Natural killer cell treated with Interleukin-12 subunit alpha and Interleukin-12 subunit beta and Interleukin-15 and Interleukin-18, amount 100 ng/mL, for 72 hours (primary cell): Measurements from ENCODE around the gene LRRC75A. TPM values are rescaled to one million over a fixed set of nuclear protein-coding genes. Genes with fewer than 3 reads are reported as not detected.
"Not testable (repeated sequence)": the region's sequence is repeated elsewhere in the genome, so short reads cannot be mapped to it uniquely, and the experiment has no call there.

Source experiments
- ATAC-seq, 2 donors: fragments of 150-1000 bp; cut with Tn5 transposase in 1 of 2; sonication (Bioruptor Pico), chemical (Tn5 transposase) in 1 of 2; 2 replicates each; pipeline ENCODE4 v1.10.0; 2021
- DNase-seq: peaks from one replicate; pipeline ENCODE4 v3.0.0; 2022; ENCODE audit warnings: low spot score
- H3K27ac Mint-ChIP-seq, 2 donors: 1 replicate in 1 of 2; 2 replicates in 1 of 2; pipeline ENCODE4 v1.8.0; 2022; ENCODE audit warnings: mixed read lengths in 2 of 2, mild to moderate bottlenecking in 1 of 2, moderate library complexity in 1 of 2
- H3K27me3 Mint-ChIP-seq, 2 donors: 1 replicate in 1 of 2; 2 replicates in 1 of 2; pipeline ENCODE4 v1.8.0; 2022; ENCODE audit warnings: mixed read lengths in 2 of 2
- H3K36me3 Mint-ChIP-seq: one replicate; pipeline ENCODE4 v1.8.0; 2022; ENCODE audit warnings: mixed read lengths
- H3K4me1 Mint-ChIP-seq, 2 donors: 1 replicate in 1 of 2; 2 replicates in 1 of 2; pipeline ENCODE4 v1.8.0; 2022; ENCODE audit warnings: low read depth in 2 of 2, mixed read lengths in 2 of 2, mild to moderate bottlenecking in 1 of 2
- H3K4me3 Mint-ChIP-seq: one replicate; pipeline ENCODE4 v1.8.0; 2022; ENCODE audit warnings: mixed read lengths
- H3K9me3 Mint-ChIP-seq: 2 replicates; pipeline ENCODE4 v1.8.0; 2022; ENCODE audit warnings: mixed read lengths
- total RNA-seq, 2 donors: library from RNA; stranded (reverse); gene quantifications; one replicate each; pipeline ENCODE4 v1.2.3, GENCODE V29; 2022

LRRC75A gene, protein sequence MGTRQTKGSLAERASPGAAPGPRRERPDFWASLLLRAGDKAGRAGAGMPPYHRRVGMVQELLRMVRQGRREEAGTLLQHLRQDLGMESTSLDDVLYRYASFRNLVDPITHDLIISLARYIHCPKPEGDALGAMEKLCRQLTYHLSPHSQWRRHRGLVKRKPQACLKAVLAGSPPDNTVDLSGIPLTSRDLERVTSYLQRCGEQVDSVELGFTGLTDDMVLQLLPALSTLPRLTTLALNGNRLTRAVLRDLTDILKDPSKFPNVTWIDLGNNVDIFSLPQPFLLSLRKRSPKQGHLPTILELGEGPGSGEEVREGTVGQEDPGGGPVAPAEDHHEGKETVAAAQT
- total RNA-seq, result 1 to 10 TPM; 1.9 to 2.6 TPM

- Mint-ChIP-seq H3K4me3 (peak within 1 kb of the TSS; percentile 72), H3K4me1 (peaks cover 0 to 4% of the 10 kb centered on the region in 2 donors), H3K36me3 (no peaks in the 10 kb centered on the region), H3K9me3 (no peaks in the 10 kb centered on the region), H3K27me3 (peaks cover 8 to 10% of the 10 kb centered on the region in 2 donors), H3K27ac (no peak within 1 kb of the TSS)
- peak; percentile 90 to 95 for ATAC-seq
- DNase-seq, result peak; percentile 80
Measured at GRCh38 chr17:16491703-16492612, at the start of gene LRRC75A. Gene LRRC75A (minus strand): TSS chr17:16492193. CDS start chr17:16491990, 203 bp downstream.

GRCh38 chr17:16537130-16537458, 45.1 kb upstream of the LRRC75A start:
- Mint-ChIP-seq H3K4me1 (peaks cover 20 to 26% of the 10 kb centered on the region in 2 donors), H3K27me3 (peaks cover 0 to 3% of the 10 kb centered on the region in 2 donors), H3K36me3 (peaks cover 4% of the 10 kb centered on the region), H3K27ac (peak overlapping the region; percentile 91 to 98), H3K4me3 (peak overlapping the region; percentile 95), H3K9me3 (no peaks in the 10 kb centered on the region)
- no peak for DNase-seq
- ATAC-seq, result no peak

GRCh38 chr17:16534236-16534635, 42.2 kb upstream of the LRRC75A start:
- no peak overlapping the region for H3K4me3 Mint-ChIP-seq
- ATAC-seq (no peak), DNase-seq (no peak)
- H3K27ac Mint-ChIP-seq, result peak overlapping the region in 1 of 2 donors; percentile 91
- H3K36me3 Mint-ChIP-seq, result no peaks in the 10 kb centered on the region
- peaks cover 12 to 13% of the 10 kb centered on the region in 2 donors for H3K27me3 Mint-ChIP-seq
- peaks cover 20 to 26% of the 10 kb centered on the region in 2 donors for H3K4me1 Mint-ChIP-seq
- H3K9me3 Mint-ChIP-seq, result no peaks in the 10 kb centered on the region

- DNase-seq (no peak), ATAC-seq (no peak)
- no peak overlapping the region for H3K27ac Mint-ChIP-seq
- H3K27me3 Mint-ChIP-seq, result peaks cover 30 to 46% of the 10 kb centered on the region in 2 donors
- peaks cover 1 to 2% of the 10 kb centered on the region in 2 donors for H3K4me1 Mint-ChIP-seq
- H3K4me3 Mint-ChIP-seq, result no peak overlapping the region
- H3K36me3 Mint-ChIP-seq, result no peaks in the 10 kb centered on the region
- H3K9me3 Mint-ChIP-seq, result no peaks in the 10 kb centered on the region
Measured at GRCh38 chr17:16529906-16530305, 37.9 kb upstream of the LRRC75A start.

DNA sequence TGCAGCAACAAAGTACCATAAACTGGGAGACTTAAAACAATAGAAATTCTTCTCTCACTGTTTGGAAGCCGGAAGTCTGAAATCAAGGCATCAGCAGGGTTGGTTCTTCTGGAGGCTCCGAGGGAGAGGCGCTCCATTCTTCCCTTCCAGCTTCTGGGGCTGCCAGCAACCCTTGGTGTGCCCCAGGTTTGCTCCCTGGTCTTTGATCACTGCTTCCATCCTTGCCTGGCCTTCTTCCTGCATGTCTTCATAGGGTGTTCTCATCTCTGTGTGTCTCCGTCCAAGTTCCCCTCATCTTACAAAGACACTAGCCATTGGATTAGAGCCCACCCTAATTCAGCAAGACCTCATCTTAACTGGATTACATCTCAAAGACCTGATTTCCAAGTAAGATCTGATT, 35.3 kb upstream of the LRRC75A start:
- Mint-ChIP-seq H3K9me3 (no peaks in the 10 kb centered on the region), H3K4me1 (peaks cover 0 to 3% of the 10 kb centered on the region in 2 donors), H3K36me3 (no peaks in the 10 kb centered on the region), H3K27me3 (peaks cover 28 to 46% of the 10 kb centered on the region in 2 donors), H3K27ac (no peak overlapping the region), H3K4me3 (no peak overlapping the region)
- DNase-seq, result no peak
- ATAC-seq, result no peak

- not testable (repeated sequence) for H3K27ac Mint-ChIP-seq, H3K9me3 Mint-ChIP-seq, ATAC-seq, DNase-seq, H3K36me3 Mint-ChIP-seq, H3K4me1 Mint-ChIP-seq, H3K4me3 Mint-ChIP-seq
- H3K27me3 Mint-ChIP-seq, result peaks cover 24 to 45% of the 10 kb centered on the region in 2 donors
Measured at GRCh38 chr17:16525556-16525955, 33.6 kb upstream of the LRRC75A start.

GRCh38 chr17:16521070-16521727, 29.2 kb upstream of the LRRC75A start:
- peak; percentile 82 to 87 for ATAC-seq
- Mint-ChIP-seq H3K4me3 (no peak overlapping the region), H3K4me1 (peaks cover 4 to 6% of the 10 kb centered on the region in 2 donors), H3K27ac (no peak overlapping the region), H3K36me3 (no peaks in the 10 kb centered on the region), H3K9me3 (no peaks in the 10 kb centered on the region), H3K27me3 (peaks cover 20 to 28% of the 10 kb centered on the region in 2 donors)
- DNase-seq, result peak; percentile 65

- Mint-ChIP-seq H3K36me3 (no peaks in the 10 kb centered on the region), H3K4me3 (no peak overlapping the region), H3K27me3 (peaks cover 31 to 45% of the 10 kb centered on the region in 2 donors), H3K4me1 (peaks cover 4 to 5% of the 10 kb centered on the region in 2 donors), H3K27ac (no peak overlapping the region), H3K9me3 (no peaks in the 10 kb centered on the region)
- ATAC-seq (no peak), DNase-seq (no peak)
Measured at GRCh38 chr17:16519021-16519420, 27.0 kb upstream of the LRRC75A start.

GRCh38 chr17:16517477-16517876, 25.5 kb upstream of the LRRC75A start:
- no peaks in the 10 kb centered on the region for H3K36me3 Mint-ChIP-seq
- H3K9me3 Mint-ChIP-seq, result no peaks in the 10 kb centered on the region
- peaks cover 3 to 4% of the 10 kb centered on the region in 2 donors for H3K4me1 Mint-ChIP-seq
- DNase-seq (no peak), ATAC-seq (no peak)
- no peak overlapping the region for H3K4me3 Mint-ChIP-seq
- H3K27ac Mint-ChIP-seq, result no peak overlapping the region
- H3K27me3 Mint-ChIP-seq, result peaks cover 31 to 52% of the 10 kb centered on the region in 2 donors

DNA sequence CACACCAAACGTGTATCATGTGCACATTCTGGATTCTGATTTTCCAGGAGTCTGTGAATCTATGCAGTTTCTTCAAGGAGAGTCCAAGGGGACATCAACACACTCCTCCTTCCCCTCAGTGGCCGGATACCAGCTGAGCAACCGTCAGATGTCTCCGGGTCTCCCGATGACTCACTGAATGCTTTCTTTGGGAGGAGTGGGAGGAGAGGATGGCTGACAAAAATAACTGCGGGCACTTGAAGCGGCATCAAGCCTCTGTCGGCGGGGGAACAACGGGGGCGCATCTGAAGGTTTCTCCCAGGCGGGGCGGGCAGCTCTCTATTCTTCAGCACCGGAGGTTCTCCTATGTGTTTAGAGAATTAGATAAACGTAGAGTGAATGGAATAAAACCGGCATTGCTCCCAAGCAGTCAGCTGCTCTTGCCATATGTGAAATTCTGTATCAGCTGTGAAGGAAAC, 24.6 kb upstream of the LRRC75A start:
- ATAC-seq, result no peak
- Mint-ChIP-seq H3K4me3 (no peak overlapping the region), H3K36me3 (no peaks in the 10 kb centered on the region), H3K27me3 (peaks cover 31 to 52% of the 10 kb centered on the region in 2 donors), H3K4me1 (peaks cover 3 to 4% of the 10 kb centered on the region in 2 donors), H3K9me3 (no peaks in the 10 kb centered on the region), H3K27ac (no peak overlapping the region)
- no peak for DNase-seq

DNA sequence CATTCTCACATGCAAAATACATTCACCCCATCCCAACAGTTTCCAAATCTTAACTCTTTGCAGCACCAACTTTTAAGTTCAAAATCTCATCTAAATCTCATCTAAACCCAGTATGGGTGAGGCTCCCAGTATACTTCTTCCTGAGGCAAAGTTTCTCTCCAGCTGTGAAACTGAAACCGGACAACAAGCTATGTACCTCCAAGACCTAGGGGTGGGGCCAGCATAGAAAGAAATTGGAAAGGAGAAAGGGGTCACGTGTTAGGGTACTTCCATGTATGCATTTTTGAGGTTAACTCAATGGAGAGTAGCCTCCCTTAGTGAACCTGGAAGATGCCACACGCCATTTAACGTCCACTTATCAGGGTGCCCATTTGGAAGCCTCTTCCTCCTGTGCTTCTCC, 23.9 kb upstream of the LRRC75A start:
- Mint-ChIP-seq H3K36me3 (no peaks in the 10 kb centered on the region), H3K9me3 (no peaks in the 10 kb centered on the region), H3K27me3 (peaks cover 28 to 46% of the 10 kb centered on the region in 2 donors), H3K27ac (no peak overlapping the region), H3K4me3 (no peak overlapping the region), H3K4me1 (no peaks in the 10 kb centered on the region)
- ATAC-seq (no peak), DNase-seq (no peak)

- H3K4me1 Mint-ChIP-seq, result no peaks in the 10 kb centered on the region
- H3K27ac Mint-ChIP-seq, result no peak overlapping the region
- H3K9me3 Mint-ChIP-seq, result no peaks in the 10 kb centered on the region
- peaks cover 28 to 40% of the 10 kb centered on the region in 2 donors for H3K27me3 Mint-ChIP-seq
- H3K36me3 Mint-ChIP-seq, result no peaks in the 10 kb centered on the region
- no peak for ATAC-seq
- no peak for DNase-seq
- no peak overlapping the region for H3K4me3 Mint-ChIP-seq
Measured at GRCh38 chr17:16513873-16514272, 21.9 kb upstream of the LRRC75A start.

DNA sequence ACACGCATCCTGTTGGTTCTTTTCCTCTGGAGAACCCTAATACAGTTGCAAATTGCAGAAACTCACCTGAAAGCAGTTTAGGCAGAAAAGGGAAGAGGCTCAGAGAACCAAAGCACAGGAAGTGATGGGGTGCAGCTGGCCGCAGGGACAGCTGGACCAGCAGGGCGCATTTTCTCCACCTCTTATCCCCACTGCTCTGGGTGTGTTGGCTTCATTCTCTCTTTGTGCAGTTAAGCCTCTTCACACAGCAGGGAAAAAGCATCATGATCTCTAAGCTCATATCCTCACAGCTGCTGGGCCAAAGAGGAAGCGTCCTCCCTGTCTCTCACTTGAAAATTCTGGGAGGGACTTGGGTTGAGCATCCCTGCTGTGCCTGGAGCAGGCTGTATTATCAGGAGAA, 20.0 kb upstream of the LRRC75A start:
- H3K4me3 Mint-ChIP-seq, result no peak overlapping the region
- DNase-seq, result no peak
- H3K9me3 Mint-ChIP-seq, result no peaks in the 10 kb centered on the region
- ATAC-seq, result no peak
- peaks cover 23 to 38% of the 10 kb centered on the region in 2 donors for H3K27me3 Mint-ChIP-seq
- no peak overlapping the region for H3K27ac Mint-ChIP-seq
- no peaks in the 10 kb centered on the region for H3K36me3 Mint-ChIP-seq
- H3K4me1 Mint-ChIP-seq, result no peaks in the 10 kb centered on the region
